GM12865 (cell line): ENCODE data around the gene VILL.

Experiments used
- DNase-seq: peaks from one replicate; pipeline ENCODE4 v3.0.0; 2010; ENCODE audit warnings: low read depth
- H3K4me3 ChIP-seq: 2 replicates; pipeline ENCODE4 v1.5.1; 2011; ENCODE audit warnings: mild to moderate bottlenecking, low read depth, low read length, control low read depth
- TF ChIP-seq, protein P1 (sequence below): IDR thresholded peaks from 2 replicates; pipeline ENCODE4 v1.5.1; 2011; ENCODE audit warnings: low read length, control low read depth, low read depth, inconsistent platforms; ENCODE audit not compliant: insufficient read depth; ENCODE audit errors: missing control alignments

VILL gene

DNA sequence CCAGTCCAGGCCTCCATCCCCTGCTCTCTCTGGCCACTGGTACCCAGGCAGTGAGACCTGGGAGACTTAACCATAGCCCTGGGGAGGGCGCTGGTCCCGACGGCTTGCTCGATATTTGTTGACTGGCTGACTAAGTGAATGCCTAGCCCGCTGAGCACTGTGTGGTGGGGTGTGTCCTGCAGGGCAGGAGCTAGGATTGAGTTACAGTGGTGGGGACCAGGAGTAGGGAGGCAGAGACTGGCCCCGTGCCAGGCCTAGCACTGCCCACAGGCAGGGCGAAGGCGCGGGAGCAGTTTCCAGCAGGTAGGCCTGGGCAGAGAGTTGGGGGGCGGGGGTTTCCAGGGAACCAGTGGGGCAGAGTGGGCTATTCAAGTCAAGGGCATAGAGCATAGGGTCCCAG lies at the start of gene VILL:
VILL (plus strand) TSS at position 260 of the 400 bp plus-strand sequence. CDS start 2,887 bp downstream, outside the sequence.
- TF ChIP-seq, protein P1, sequence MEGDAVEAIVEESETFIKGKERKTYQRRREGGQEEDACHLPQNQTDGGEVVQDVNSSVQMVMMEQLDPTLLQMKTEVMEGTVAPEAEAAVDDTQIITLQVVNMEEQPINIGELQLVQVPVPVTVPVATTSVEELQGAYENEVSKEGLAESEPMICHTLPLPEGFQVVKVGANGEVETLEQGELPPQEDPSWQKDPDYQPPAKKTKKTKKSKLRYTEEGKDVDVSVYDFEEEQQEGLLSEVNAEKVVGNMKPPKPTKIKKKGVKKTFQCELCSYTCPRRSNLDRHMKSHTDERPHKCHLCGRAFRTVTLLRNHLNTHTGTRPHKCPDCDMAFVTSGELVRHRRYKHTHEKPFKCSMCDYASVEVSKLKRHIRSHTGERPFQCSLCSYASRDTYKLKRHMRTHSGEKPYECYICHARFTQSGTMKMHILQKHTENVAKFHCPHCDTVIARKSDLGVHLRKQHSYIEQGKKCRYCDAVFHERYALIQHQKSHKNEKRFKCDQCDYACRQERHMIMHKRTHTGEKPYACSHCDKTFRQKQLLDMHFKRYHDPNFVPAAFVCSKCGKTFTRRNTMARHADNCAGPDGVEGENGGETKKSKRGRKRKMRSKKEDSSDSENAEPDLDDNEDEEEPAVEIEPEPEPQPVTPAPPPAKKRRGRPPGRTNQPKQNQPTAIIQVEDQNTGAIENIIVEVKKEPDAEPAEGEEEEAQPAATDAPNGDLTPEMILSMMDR: no peak
- no peak within 1 kb of the TSS for H3K4me3 ChIP-seq
- DNase-seq: no peak

DNA sequence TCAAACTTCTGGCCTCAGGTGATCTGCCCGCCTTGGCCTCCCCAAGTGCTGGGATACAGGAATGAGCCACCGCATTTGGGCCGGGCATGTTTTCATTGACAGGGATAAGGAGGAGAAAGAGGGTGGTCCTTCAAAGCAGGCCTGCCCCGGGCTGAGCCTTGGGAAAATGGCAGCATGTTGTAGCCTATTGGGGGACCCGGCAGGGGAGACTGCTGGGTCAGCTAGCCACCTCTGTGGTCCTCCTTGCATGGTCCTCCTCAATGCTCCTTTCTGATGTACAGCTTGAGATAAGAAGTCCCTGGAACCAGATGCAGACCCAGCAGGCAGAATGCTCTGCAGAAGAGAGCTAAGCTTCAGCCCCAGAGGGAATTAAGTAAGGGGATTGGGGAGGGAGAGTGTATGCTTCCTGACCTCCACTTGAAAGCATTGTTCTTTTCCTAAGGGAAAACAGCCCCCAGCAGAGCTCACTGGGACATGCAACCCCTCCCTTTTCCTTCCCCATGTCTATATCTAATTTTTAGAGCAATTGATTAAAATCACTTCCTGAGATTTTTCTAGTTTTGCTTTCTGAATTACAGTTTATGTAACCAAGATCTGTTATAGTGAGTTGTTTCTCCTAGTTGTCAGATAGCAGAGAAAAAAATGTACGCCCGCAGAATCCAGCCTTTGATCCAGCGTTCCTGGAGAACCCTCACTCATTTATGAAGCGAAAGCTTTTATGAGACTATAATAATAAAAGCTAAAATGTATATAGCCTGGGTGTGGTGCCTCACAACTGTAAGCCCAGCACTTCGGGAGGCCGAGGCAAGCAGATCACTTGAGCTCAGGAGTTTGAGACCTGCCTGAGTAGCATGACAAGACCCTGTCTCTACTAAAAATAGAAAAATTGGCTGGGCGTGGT lies 48.7 kb upstream of the VILL start:
- TF ChIP-seq, protein P1: no peak
- H3K4me3 ChIP-seq: no peak overlapping the region
- no peak for DNase-seq

DNA sequence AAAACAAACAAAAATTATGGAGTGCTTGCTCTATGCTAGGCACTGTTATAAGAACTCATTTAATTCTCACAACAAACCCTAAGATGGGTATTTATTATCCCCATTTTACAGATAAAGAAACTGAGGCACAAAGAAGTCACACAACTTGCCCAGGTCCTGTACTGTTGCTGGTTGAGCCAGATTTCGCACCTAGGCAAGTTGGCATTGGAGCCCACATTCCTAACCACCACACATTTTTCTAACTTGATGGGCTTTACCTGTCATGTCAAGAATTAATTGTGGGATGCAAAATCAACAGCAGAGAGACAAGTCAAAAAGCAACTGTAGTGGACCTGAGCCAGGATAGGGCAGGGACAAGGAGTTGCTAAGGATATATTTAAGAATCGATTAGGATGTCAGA lies 47.9 kb upstream of the VILL start:
- TF ChIP-seq, protein P1: no peak
- no peak for DNase-seq
- no peak overlapping the region for H3K4me3 ChIP-seq

DNA sequence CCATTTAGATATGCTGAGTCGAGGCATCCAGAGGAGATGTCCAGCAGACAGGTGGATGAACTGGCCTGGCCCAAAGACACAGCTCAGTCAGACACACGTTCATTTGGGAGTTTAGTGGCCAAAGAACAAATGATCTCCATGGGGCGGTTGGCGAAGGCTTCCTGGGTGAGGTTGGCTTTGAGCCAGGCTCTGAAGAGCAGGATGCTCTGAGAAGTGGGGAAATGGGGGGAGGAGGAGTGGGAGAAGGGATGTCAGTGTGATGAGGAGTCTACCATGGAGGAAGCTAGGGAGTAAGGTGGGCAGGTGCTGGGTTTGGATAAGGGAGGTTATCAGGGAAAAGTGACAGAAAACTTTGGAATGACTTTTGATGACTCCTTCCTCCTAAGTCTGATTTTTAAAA lies 47.5 kb upstream of the VILL start:
- TF ChIP-seq, protein P1: no peak
- no peak overlapping the region for H3K4me3 ChIP-seq
- no peak for DNase-seq

DNA sequence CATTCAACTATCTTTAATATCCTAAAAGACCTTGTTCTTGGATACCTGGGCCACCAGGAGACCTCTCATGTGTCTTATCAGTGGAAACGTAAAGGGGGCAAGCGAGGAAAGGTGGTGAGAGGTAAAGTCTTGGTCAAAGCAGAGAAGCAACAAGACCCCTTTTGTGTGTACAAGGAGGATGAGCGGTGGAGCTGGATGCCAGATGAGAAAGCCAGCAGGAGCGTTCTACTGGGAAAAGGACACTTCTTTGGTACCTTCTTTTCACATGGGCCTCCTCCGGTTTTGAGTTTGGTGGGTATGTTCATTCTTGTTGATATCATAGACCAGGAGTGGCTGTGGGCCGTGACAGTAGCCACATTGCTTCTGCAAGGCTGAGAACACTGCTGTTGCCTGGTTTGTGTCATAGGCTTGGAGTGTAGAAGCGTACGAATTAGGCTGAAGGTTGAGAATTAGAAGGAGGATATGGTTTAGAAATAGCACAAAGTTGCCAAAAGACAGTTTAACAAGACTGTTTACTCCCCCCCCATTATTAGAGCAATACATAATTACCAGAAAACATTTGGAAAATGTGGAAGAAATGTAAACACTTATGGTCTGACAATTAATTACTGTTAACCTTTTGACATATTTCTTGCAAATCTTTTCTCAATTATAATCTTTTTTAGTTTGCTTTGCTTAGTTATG lies 46.8 kb upstream of the VILL start:
- H3K4me3 ChIP-seq: no peak overlapping the region
- no peak for DNase-seq
- TF ChIP-seq, protein P1: no peak

DNA sequence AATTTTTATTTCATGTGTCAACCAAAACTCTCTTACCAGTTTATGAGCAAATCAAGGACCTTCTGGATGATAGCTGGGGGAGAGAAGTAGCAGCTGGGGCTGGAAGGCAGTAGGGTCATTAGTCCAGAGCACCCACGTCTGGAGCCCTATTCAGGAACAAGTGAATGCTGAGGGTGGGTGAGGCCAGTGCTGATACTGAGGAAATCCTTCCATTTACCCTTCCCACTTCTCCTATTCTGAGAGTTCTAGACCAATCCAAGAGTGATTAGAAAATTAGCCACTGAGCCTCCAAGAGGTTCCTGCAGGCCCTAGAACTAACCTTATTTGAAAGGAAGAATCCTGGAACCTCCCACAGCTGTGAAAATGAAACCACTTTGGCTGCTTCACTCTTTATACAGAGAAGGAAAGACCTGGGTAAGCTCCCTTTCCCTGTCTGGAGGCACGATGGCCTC lies 46.2 kb upstream of the VILL start:
- DNase-seq: no peak
- H3K4me3 ChIP-seq: no peak overlapping the region
- TF ChIP-seq, protein P1: no peak
